WTC11 (cell line): ENCODE results near the gene CCHCR1. TPM values are rescaled to one million over a fixed set of nuclear protein-coding genes. Genes with fewer than 3 reads are reported as not detected.
"Not testable (repeated sequence)": the region's sequence is repeated elsewhere in the genome, so short reads cannot be mapped to it uniquely, and the experiment has no call there.

ENCODE experiments used
- ATAC-seq: fragments of 200-7000 bp; cut with Tn5 transposase; 2 replicates; pipeline ENCODE4 v1.10.0; 2021; ENCODE audit warnings: mild to moderate bottlenecking, moderate library complexity
- CTCF ChIA-PET: fragments of 300-600 bp; sonication (Branson Sonifier 250); formaldehyde crosslinking; loops from one replicate; lab custom pipeline; 2021; ENCODE audit warnings: antibody characterized with exemption; lab: Charles Lee
- POLR2A ChIA-PET: fragments of 350-600 bp; sonication (Branson Sonifier 250); formaldehyde crosslinking; loops from one replicate; lab custom pipeline; 2021; ENCODE audit warnings: antibody characterized with exemption; lab: Charles Lee
- DNase-seq: peaks from one replicate; pipeline ENCODE4 v3.0.0; 2021; ENCODE audit warnings: low spot score
- H3K27ac Mint-ChIP-seq: 2 replicates; pipeline ENCODE4 v1.8.0; 2021; ENCODE audit warnings: mixed read lengths
- H3K27me3 Mint-ChIP-seq: 2 replicates; pipeline ENCODE4 v1.8.0; 2021; ENCODE audit warnings: low read depth, mild to moderate bottlenecking, moderate library complexity, mixed read lengths
- H3K36me3 Mint-ChIP-seq: 2 replicates; pipeline ENCODE4 v1.8.0; 2021; ENCODE audit warnings: mixed read lengths
- H3K4me1 Mint-ChIP-seq: 2 replicates; pipeline ENCODE4 v1.8.0; 2022; ENCODE audit warnings: mixed read lengths
- H3K4me3 Mint-ChIP-seq: 2 replicates; pipeline ENCODE4 v1.8.0; 2021; ENCODE audit warnings: mild to moderate bottlenecking, moderate library complexity, mixed read lengths
- H3K9me3 Mint-ChIP-seq: 2 replicates; pipeline ENCODE4 v1.8.0; 2021; ENCODE audit warnings: mixed read lengths
- E2F1 ChIP-seq: sonication (generic); formaldehyde crosslinking; IDR thresholded peaks from 2 replicates; pipeline ENCODE4 v1.8.0; 2022; ENCODE audit warnings: mild to moderate bottlenecking, missing genetic modification reagents
- ETV6 ChIP-seq: sonication (generic); formaldehyde crosslinking; IDR thresholded peaks from 2 replicates; pipeline ENCODE4 v1.8.1; 2022; ENCODE audit warnings: mild to moderate bottlenecking, missing genetic modification reagents
- GABPB1 ChIP-seq: sonication (generic); formaldehyde crosslinking; IDR thresholded peaks from 2 replicates; pipeline ENCODE4 v1.8.1; 2023; ENCODE audit warnings: mild to moderate bottlenecking, missing genetic modification reagents
- GRHL2 ChIP-seq: fragments of 250-450 bp; sonication (Bioruptor Pico); IDR thresholded peaks from 2 replicates; pipeline ENCODE4 v1.8.0; 2022; ENCODE audit warnings: mild to moderate bottlenecking, moderate library complexity; ENCODE audit not compliant: insufficient replicate concordance, severe bottlenecking
- IRF1 ChIP-seq: sonication (generic); formaldehyde crosslinking; IDR thresholded peaks from 2 replicates; pipeline ENCODE4 v1.8.0; 2023; ENCODE audit warnings: missing genetic modification reagents
- IRF2 ChIP-seq: sonication (generic); formaldehyde crosslinking; IDR thresholded peaks from 2 replicates; pipeline ENCODE4 v1.8.0; 2022; ENCODE audit warnings: low read depth, missing genetic modification reagents, borderline replicate concordance
- KAT7 ChIP-seq: sonication (generic); formaldehyde crosslinking; IDR thresholded peaks from 2 replicates; pipeline ENCODE4 v1.8.1; 2023; ENCODE audit warnings: missing genetic modification reagents, mild to moderate bottlenecking, borderline replicate concordance
- NFATC4 ChIP-seq: fragments of 250-450 bp; sonication (Bioruptor Pico); IDR thresholded peaks from 2 replicates; pipeline ENCODE4 v1.9.0; 2021; ENCODE audit warnings: mild to moderate bottlenecking
- NR1H2 ChIP-seq: sonication (generic); formaldehyde crosslinking; IDR thresholded peaks from 2 replicates; pipeline ENCODE4 v1.9.0; 2021; ENCODE audit warnings: mild to moderate bottlenecking, moderate library complexity, missing genetic modification reagents
- total RNA-seq: library from RNA; stranded (reverse); gene quantifications from 3 replicates; pipeline ENCODE4 v1.2.3, GENCODE V29; 2021
- TF ChIP-seq, protein P1 (sequence below): sonication (generic); formaldehyde crosslinking; IDR thresholded peaks from 2 replicates; pipeline ENCODE4 v1.8.1; 2023; ENCODE audit warnings: mild to moderate bottlenecking, missing genetic modification reagents
- TF ChIP-seq, protein P2 (sequence below): sonication (generic); formaldehyde crosslinking; IDR thresholded peaks from 2 replicates; pipeline ENCODE4 v1.8.1; 2022; ENCODE audit warnings: low read depth, missing genetic modification reagents, borderline replicate concordance

Gene CCHCR1
- total RNA-seq, 1 experiment from 2014 or later: 58.7 TPM

- TF ChIP-seq, protein P1, sequence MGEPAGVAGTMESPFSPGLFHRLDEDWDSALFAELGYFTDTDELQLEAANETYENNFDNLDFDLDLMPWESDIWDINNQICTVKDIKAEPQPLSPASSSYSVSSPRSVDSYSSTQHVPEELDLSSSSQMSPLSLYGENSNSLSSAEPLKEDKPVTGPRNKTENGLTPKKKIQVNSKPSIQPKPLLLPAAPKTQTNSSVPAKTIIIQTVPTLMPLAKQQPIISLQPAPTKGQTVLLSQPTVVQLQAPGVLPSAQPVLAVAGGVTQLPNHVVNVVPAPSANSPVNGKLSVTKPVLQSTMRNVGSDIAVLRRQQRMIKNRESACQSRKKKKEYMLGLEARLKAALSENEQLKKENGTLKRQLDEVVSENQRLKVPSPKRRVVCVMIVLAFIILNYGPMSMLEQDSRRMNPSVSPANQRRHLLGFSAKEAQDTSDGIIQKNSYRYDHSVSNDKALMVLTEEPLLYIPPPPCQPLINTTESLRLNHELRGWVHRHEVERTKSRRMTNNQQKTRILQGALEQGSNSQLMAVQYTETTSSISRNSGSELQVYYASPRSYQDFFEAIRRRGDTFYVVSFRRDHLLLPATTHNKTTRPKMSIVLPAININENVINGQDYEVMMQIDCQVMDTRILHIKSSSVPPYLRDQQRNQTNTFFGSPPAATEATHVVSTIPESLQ: no peak
- TF ChIP-seq IRF2 (CRISPR knock-in tag) (no peak), NR1H2 (CRISPR knock-in tag) (no peak), NFATC4 (no peak), GRHL2 (CRISPR knock-in tag) (no peak), IRF1 (CRISPR knock-in tag) (no peak), KAT7 (CRISPR knock-in tag) (no peak), E2F1 (CRISPR knock-in tag) (no peak)
- TF ChIP-seq, protein P2, sequence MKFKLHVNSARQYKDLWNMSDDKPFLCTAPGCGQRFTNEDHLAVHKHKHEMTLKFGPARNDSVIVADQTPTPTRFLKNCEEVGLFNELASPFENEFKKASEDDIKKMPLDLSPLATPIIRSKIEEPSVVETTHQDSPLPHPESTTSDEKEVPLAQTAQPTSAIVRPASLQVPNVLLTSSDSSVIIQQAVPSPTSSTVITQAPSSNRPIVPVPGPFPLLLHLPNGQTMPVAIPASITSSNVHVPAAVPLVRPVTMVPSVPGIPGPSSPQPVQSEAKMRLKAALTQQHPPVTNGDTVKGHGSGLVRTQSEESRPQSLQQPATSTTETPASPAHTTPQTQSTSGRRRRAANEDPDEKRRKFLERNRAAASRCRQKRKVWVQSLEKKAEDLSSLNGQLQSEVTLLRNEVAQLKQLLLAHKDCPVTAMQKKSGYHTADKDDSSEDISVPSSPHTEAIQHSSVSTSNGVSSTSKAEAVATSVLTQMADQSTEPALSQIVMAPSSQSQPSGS: no peak
- CTCF ChIA-PET: interaction anchor here (6.5 kb wide), 1 partner anchor 17 kb away, joined by 60 read pairs; the partner anchor contains the start of gene POU5F1
- POLR2A ChIA-PET: no interaction called here
- Mint-ChIP-seq H3K4me1 (peaks cover 47% of the 10 kb centered on the region), H3K9me3 (no peaks in the 10 kb centered on the region), H3K27me3 (no peaks in the 10 kb centered on the region), H3K27ac (no peak overlapping the region), H3K4me3 (no peak overlapping the region), H3K36me3 (peaks cover 3% of the 10 kb centered on the region)
- ATAC-seq: no peak
- no peak for DNase-seq
These were observed 30.2 kb upstream of the CCHCR1 start for GRCh38 chr6:31187780-31188194.

GRCh38 chr6:31186052-31186734, 28.6 kb upstream of the CCHCR1 start:
- CTCF ChIA-PET: interaction anchor here (0.6 kb wide), 1 partner anchor 53 kb away, joined by 6 read pairs; no protein-coding TSS in a partner anchor
- Mint-ChIP-seq H3K36me3 (no peaks in the 10 kb centered on the region), H3K4me1 (peaks cover 47% of the 10 kb centered on the region), H3K9me3 (no peaks in the 10 kb centered on the region), H3K4me3 (no peak overlapping the region), H3K27me3 (no peaks in the 10 kb centered on the region), H3K27ac (peak overlapping the region; percentile 82)
- POLR2A ChIA-PET: no interaction called here
- ATAC-seq (no peak), DNase-seq (no peak)
- TF ChIP-seq GABPB1 (CRISPR knock-in tag): peak; percentile 24; the same call in 1 of the 2 replicates
- no peak for TF ChIP-seq ETV6 (CRISPR knock-in tag)

DNA sequence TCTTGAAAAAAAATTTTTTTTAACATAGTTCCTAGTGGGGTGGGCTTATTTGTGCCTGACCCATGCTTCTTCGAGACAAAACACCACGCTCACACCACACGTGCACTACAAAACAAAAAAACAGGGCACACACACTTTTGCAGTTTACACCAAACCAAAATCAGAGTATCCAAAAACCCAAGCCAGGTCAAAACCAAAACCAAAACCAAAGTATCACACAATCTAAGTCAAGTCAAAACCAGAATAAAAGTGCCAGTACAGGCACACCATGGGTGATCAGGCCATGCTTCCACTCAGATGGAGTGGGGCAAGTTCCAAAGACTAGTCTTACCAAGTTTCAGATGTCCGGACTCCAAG, 28.1 kb upstream of the CCHCR1 start:
- Mint-ChIP-seq H3K4me1 (peaks cover 47% of the 10 kb centered on the region), H3K27ac (0 out of 2 replicates have a peak overlapping the region, but pooled peaks have one; percentile 27)
- H3K9me3 Mint-ChIP-seq, POLR2A ChIA-PET, ATAC-seq, CTCF ChIA-PET, DNase-seq, H3K36me3 Mint-ChIP-seq, H3K27me3 Mint-ChIP-seq, H3K4me3 Mint-ChIP-seq: not testable (repeated sequence)

DNA sequence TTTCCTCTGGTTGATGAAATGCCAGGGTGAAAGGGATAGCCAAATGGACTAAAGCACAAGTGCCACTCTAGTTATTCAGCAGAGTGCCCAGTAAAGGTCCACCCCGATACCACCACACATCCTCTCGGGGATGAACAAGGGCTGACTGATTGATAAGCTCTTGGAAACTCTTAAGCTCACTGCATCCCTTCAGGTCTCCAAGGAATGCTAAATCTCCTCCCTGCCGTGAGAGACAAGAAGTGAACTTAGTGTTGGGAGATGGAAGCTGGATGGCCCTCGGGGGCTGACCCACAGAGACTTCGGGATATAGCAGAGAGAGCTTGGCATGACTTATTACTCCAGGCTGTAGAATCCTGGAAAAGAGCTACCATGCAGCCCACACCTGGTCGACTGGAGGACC, 26.3 kb upstream of the CCHCR1 start:
- H3K4me3 Mint-ChIP-seq, POLR2A ChIA-PET, H3K36me3 Mint-ChIP-seq, H3K9me3 Mint-ChIP-seq, DNase-seq, ATAC-seq, H3K27me3 Mint-ChIP-seq: not testable (repeated sequence)
- Mint-ChIP-seq H3K27ac (0 out of 2 replicates have a peak overlapping the region, but pooled peaks have one; percentile 11), H3K4me1 (peaks cover 49% of the 10 kb centered on the region)
- CTCF ChIA-PET: interaction anchor here (0.6 to 1.8 kb wide), 4 partner anchors 9 to 183 kb away, joined by 3 to 5 read pairs (median 4); no protein-coding TSS in a partner anchor

- H3K9me3 Mint-ChIP-seq, DNase-seq, H3K36me3 Mint-ChIP-seq, H3K27me3 Mint-ChIP-seq, POLR2A ChIA-PET, H3K4me3 Mint-ChIP-seq, H3K27ac Mint-ChIP-seq, ATAC-seq: not testable (repeated sequence)
- CTCF ChIA-PET: interaction anchor here (1.4 to 1.8 kb wide), 3 partner anchors 8 to 44 kb away, joined by 4 to 5 read pairs (median 4); no protein-coding TSS in a partner anchor
- peaks cover 55% of the 10 kb centered on the region for H3K4me1 Mint-ChIP-seq
These were observed 25.7 kb upstream of the CCHCR1 start for GRCh38 chr6:31183287-31183686.
